Body of pancreas (tissue), 4 donors: ENCODE data around the gene EOLA1.

ENCODE experiments used
- CTCF ChIP-seq, 7 experiments: fragments of 450-650 bp in 4 of 7; fragments of 200-600 bp in 3 of 7; sonication (generic) in 3 of 7; IDR thresholded peaks; one replicate each; pipeline ENCODE4 v1.5.1; 2016 to 2019; ENCODE audit warnings: antibody characterized with exemption in 7 of 7
- POLR2A ChIP-seq, 3 donors: fragments of 450-650 bp; IDR thresholded peaks; one replicate each; pipeline ENCODE4 v1.6.1; 2016; ENCODE audit warnings: antibody characterized with exemption in 3 of 3, mild to moderate bottlenecking in 2 of 3

- TF ChIP-seq CTCF (IDR thresholded peaks at IDR 0.05) (no peak), POLR2A (IDR thresholded peaks at IDR 0.05) (no peak)
Measured at GRCh38 chrX:149521438-149521837, 19.4 kb upstream of the EOLA1 start.
